ENCODE data around the gene SH3YL1.

- TF ChIP-seq, protein P1, sequence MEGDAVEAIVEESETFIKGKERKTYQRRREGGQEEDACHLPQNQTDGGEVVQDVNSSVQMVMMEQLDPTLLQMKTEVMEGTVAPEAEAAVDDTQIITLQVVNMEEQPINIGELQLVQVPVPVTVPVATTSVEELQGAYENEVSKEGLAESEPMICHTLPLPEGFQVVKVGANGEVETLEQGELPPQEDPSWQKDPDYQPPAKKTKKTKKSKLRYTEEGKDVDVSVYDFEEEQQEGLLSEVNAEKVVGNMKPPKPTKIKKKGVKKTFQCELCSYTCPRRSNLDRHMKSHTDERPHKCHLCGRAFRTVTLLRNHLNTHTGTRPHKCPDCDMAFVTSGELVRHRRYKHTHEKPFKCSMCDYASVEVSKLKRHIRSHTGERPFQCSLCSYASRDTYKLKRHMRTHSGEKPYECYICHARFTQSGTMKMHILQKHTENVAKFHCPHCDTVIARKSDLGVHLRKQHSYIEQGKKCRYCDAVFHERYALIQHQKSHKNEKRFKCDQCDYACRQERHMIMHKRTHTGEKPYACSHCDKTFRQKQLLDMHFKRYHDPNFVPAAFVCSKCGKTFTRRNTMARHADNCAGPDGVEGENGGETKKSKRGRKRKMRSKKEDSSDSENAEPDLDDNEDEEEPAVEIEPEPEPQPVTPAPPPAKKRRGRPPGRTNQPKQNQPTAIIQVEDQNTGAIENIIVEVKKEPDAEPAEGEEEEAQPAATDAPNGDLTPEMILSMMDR (optimal IDR thresholded peaks at IDR 0.05 in 1 of 3, IDR thresholded peaks at IDR 0.05 in 1 of 3, conservative IDR thresholded peaks at IDR 0.05 in 1 of 3; ENCODE audit: extremely low read depth in 1 of 3, insufficient read depth in 2 of 3, low read length in 3 of 3) = no peak
- TF ChIP-seq EZH2 (IDR thresholded peaks at IDR 0.05; ENCODE audit: low read length) = no peak
Observed at GRCh38 chr2:208335-208734, 55.5 kb downstream of the SH3YL1 start.
